GM18867 (cell line): ENCODE data around the gene NUMB.
"Not testable (repeated sequence)": the region's sequence is repeated elsewhere in the genome, so short reads cannot be mapped to it uniquely, and the experiment has no call there.

ENCODE experiments used
- ATAC-seq: cut with Tn5 transposase; IDR thresholded peaks from one replicate; pipeline ENCODE4 v1.9.1; 2021; ENCODE audit warnings: mild to moderate bottlenecking, moderate library complexity; ENCODE audit not compliant: unreplicated experiment

Gene NUMB

DNA sequence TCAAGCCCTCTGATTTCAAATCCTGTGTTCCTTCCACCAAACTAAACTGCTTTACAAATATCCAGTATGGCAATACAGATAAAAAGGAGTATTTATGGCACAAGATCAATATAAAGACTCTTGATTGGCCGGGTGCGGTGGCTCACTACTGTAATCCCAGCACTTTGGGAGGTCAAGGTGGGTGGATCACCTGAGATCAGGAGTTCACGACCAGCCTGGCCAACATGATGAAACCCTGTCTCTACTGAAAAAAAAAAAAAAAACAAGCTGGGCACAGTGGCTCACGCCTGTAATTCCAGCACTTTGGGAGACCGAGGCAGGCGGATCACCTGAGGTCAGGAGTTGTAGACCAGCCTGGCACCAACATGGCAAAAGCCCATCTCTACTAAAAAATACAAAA, 35.3 kb downstream of the NUMB start:
- not testable (repeated sequence) for ATAC-seq

- ATAC-seq = no peak
Observed at GRCh38 chr14:73422515-73422914, 35.8 kb downstream of the NUMB start.

GRCh38 chr14:73418227-73418626, 40.1 kb downstream of the NUMB start:
- ATAC-seq = no peak

DNA sequence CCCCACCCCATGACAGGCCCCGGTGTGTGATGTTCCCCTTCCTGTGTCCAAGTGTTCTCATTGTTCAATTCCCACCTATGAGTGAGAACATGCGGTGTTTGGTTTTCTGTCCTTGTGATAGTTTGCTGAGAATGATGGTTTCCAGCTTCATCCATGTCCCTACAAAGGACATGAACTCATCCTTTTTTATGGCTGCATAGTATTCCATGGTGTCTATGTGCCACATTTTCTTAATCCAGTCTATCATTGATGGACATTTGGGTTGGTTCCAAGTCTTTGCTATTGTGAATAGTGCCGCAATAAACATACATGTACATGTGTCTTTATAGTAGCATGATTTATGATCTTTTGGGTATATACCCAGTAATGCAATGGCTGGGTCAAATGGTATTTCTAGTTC, 52.1 kb downstream of the NUMB start:
- not testable (repeated sequence) for ATAC-seq

GRCh38 chr14:73403181-73403752, 55.1 kb downstream of the NUMB start:
- ATAC-seq = no peak

DNA sequence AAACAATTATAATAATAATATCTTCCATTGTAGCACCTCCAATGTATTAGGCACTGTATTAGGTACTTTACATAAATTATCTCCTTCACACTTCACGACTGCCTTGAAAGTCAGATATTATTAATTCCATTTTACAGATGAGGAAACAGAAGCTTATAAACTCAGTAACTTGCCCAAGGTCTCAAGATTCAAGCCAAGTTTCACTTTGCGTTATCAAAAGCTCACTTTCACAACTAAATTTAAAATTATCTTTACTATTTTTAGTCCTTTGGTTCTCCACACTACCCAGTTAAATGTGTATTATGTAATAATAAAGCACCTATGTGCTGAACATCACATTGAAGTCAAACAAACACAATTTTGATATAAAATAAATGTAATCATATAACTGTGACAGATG, 55.8 kb downstream of the NUMB start:
- no peak for ATAC-seq

- ATAC-seq = no peak
Observed at GRCh38 chr14:73397810-73398209, 60.5 kb downstream of the NUMB start.

DNA sequence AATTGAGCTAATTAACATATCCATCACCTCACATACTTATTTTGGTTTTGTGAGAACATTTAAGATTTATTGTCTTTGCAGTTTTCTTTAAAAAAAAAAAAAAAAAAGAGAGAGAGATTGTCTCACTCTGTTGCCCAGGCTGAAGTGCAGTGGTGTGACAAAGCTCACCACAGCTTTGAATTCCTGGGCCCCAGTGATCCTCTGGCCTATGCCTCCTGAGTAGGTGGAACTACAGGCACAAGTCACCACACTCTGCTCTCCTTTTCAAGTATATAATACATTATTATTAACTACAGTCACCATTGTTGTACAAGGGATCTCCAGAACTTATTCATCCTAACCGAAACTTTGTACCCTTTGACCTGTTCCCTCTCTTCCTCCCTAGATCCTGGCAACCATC, 64.0 kb downstream of the NUMB start:
- ATAC-seq = no peak

DNA sequence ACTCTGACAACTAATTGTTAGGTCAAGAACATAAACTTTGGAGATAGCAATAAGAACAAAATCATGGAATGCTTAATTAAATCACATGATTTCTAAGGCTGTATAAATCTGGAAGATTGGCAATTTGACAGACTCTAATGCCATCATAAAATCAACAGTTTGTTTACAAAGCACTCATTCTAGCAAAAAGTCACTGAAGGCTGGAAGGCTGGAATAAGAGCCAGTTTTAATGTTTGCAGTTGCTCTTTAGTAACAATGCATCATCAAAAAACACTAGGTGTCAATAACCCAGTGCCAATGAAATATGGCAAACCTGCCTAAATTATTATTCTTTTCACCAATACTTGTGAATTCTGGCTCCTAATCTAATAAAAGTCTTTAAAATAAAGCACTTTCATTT, 65.0 kb downstream of the NUMB start:
- ATAC-seq = no peak

- ATAC-seq = no peak
Observed at GRCh38 chr14:73392329-73393257, 65.8 kb downstream of the NUMB start.

- not testable (repeated sequence) for ATAC-seq
Observed at GRCh38 chr14:73387860-73388259, 70.5 kb downstream of the NUMB start.

DNA sequence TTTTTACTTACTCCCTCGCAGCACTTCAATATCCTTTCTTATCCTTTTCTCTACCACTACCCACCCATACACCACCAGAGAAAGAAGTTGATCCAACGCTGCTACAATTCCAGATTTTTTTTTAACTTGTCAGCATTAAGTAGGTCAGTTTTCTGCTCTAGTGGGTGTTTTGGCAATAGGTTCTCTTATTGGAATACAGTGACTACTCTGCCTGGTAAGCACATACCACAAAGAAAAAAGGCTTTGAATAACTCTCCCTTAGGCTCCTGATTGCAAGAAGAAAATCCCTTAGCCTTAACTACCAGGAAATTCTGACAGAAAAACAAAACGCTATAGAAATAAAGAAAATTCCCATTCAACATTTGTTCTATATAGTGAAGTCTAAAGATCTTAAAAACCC, 72.0 kb downstream of the NUMB start:
- ATAC-seq = no peak

DNA sequence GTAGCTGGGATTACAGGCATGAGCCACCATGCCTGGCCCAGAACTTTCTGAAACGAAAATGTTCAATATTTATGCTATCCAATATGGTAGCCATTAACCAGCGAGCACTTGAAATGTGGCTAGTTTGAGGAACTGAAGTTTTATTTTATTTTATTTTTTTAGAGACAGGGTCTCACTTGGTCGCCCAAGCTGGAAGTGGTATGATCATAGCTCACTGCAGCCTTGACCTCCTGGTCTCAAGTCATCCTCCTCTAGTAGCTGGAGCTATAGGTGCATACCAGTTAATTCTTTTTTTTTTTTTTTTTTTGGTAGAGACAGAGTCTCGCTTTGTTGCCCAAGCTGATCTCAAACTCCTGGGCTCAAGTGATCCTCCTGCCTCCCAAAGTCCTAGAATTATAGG, 73.3 kb downstream of the NUMB start:
- ATAC-seq = not testable (repeated sequence)

- ATAC-seq = no peak
Observed at GRCh38 chr14:73383356-73383755, 75.0 kb downstream of the NUMB start.

GRCh38 chr14:73381380-73382013, 76.8 kb downstream of the NUMB start:
- no peak for ATAC-seq

DNA sequence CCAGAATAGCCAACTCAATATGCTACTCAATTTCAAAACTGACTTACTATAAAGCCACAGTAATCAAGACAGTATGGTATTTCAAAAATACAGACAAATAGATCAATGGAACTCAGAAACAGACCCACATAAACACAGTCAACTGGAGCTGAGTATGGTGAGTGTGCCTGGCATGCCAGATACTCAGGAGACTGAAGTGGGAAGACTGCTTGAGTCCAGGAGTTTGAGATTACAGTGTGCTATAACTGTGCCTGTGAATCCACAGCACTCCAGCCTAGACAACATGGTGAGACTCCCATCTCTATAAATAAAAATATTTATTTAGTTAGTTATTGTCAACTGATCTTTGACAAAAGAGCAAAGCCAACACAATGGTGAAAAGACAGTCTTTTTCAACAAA, 81.8 kb downstream of the NUMB start:
- no peak for ATAC-seq

GRCh38 chr14:73375861-73376260, 82.5 kb downstream of the NUMB start:
- ATAC-seq = no peak

DNA sequence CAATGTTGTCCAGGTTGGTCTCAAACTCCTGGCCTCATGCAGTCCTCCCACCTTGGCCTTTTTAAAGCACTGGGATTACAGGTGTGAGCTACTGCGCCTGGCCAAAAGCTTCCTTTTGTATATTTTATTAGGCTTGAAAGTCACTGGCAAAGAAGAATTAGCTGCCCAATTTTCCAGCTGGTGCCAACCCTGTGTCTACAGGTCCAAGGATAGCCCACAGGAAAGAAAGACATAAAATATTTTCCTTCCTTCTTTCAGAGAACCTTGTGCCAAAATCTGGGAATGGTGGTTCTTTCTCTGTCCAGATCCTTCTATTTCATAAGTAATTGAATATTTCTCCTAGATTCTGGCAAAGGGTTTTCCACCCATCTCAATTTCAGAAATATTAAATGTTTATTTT, 84.1 kb downstream of the NUMB start:
- no peak for ATAC-seq

- no peak for ATAC-seq
Observed at GRCh38 chr14:73372529-73372928, 85.8 kb downstream of the NUMB start.

DNA sequence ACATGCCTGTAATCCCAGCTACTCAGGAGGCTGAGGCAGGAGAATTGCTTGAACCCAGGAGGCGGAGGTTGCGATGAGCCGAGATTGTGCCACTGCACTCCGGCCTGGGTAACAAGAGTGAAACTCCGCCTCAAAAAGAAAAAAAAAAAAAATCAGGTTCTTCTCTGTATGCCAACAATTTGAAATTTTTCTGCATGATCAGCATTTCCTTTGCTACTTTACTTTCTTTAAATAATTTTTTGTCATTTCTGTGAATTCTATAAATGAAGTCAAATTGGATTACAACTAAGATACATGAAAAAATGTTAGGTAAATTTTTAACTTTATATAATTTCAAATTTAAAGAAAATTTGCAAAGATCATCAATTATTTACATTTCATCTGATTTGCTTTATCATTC, 87.8 kb downstream of the NUMB start:
- no peak for ATAC-seq

DNA sequence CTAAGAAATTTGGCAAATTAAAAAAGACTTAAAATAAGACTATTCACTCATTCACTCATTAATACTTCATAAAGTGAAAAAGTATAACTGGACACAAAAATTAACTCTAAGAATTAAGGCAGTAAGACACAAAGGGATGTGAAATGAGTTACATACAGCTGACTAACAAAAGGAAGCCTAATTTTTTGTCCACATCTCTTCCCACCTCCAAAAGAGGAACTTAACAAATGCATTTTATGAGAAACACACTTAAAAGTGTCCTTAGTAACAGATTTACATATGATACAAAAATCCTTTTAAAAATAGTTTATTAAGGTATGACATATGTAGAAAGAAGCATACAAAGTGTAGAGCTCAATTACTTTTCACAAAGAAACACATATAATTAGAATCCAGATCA, 88.9 kb downstream of the NUMB start:
- ATAC-seq = no peak

DNA sequence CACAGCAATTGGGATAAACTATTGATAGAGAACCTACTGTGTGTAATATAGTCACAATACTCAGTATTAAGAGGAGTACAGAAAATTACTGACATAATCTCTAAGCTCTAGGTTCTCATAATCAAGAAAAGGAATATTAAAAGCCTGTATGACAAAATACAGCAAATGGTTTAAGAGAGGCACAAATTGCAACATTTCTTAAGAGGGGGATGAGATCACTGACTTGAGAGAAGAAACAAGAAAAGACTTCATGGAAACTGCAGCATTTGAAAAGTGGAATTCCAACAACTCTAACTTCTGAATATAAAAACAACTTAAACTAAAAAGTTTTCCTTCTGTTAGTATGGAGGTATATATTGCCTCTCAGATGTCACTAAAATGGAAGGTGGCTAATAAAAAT, 89.7 kb downstream of the NUMB start:
- ATAC-seq = no peak
